Cerebellar cortex (tissue), 1 donor: Measurements from ENCODE around the gene UPK1A.

Source experiments
- DNase-seq: peaks from one replicate; pipeline ENCODE4 v3.0.0-alpha.2; 2015; ENCODE audit warnings: low spot score

Gene UPK1A

GRCh38 chr19:35693422-35693821 is 27.1 kb downstream of the UPK1A start:
- no peak for DNase-seq

- peak; percentile 93 for DNase-seq
Measured at GRCh38 chr19:35693835-35694599, 27.7 kb downstream of the UPK1A start.

DNA sequence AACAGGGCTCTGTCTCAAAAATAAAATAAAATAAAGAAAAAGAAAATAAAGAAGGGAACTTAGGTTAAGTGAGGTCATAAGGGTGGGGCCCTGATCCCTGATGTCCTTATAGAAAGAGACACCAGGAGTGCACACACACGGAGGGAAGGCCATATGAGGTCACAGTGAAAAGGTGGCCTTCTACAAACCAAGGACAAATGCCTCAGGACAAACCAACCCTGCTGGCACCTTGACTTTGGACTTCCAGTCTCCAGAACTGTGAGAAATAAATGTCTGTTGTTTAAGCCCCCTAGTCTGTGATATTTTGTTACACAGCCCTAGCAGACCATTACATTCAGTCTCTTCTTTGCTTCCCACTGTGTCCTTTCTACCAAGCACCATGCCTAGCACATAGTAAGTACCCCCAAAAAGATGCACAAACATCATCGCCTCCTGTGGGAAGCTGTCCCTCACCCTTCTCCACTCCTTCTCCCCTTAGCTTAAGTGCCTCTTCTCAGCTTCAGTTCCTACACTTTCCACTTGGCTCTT is 29.6 kb downstream of the UPK1A start:
- no peak for DNase-seq

DNA sequence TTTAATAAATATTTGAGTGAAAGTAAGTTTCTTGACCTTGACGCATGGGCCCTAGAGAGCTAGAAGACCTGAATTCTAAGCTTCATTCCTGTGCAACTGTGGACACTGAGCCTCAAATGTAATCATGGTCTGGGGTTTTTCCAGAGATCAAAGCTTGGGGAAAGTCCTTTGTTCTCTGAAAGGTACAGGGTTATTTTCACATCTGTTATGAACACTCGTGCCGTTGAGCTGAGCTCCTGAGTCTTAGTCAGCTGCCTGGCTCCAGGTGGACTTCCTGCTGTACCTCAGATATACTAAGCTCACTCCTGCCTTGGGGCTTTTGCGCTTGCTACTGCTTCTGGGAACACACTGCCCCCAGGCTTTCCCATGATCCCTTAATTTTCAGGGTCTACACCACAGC is 30.5 kb downstream of the UPK1A start:
- no peak for DNase-seq

DNA sequence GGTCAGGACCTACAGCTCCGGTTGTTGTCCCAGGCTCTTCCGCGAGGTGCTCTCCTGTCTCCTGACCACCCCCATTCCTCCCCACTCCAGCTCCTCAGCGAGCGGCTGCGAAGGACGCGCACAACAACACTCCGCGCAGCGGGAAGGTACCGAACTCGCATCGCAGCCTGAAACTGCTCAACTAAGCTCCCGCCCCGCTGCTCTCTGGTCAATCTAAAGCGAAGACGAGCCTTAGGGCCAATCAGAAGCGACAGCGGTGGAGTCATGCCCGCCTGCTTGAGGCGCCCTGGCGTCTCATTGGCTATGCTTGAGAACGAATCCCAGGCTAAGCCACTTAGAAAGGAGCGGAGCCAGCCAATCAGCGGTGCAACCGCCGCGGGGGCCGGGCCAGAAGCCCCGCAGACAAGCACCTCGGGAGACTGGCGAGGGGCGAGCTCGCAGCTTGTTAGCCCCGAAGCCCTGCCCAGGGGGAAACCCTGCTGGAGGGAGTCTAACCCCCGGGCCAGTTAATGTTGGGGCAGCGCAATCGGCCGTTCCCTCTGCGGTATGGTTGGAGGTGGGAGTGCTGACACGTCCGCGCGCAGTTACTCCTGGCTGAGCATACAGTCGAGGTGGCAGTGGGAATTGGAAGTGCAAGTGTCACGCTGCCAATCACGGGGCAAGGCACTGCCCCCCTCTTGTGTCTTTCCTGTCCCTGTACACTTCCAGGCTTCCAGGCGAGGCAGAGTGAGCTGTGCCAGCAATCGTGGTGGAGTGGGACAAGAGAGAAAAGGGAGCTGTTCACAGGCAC is 36.1 kb downstream of the UPK1A start:
- DNase-seq, result peak; percentile 100

GRCh38 chr19:35703343-35703742 is 37.0 kb downstream of the UPK1A start:
- no peak for DNase-seq

GRCh38 chr19:35704218-35704617 is 37.9 kb downstream of the UPK1A start, which contains the start of gene ZBTB32:
Gene ZBTB32, plus strand, starts transcription at chr19:35704558. Its CDS starts 10,069 bp downstream, at chr19:35714627.
- peak; percentile 43 for DNase-seq

- no peak for DNase-seq
Measured at GRCh38 chr19:35708391-35708790, 42.1 kb downstream of the UPK1A start.

DNA sequence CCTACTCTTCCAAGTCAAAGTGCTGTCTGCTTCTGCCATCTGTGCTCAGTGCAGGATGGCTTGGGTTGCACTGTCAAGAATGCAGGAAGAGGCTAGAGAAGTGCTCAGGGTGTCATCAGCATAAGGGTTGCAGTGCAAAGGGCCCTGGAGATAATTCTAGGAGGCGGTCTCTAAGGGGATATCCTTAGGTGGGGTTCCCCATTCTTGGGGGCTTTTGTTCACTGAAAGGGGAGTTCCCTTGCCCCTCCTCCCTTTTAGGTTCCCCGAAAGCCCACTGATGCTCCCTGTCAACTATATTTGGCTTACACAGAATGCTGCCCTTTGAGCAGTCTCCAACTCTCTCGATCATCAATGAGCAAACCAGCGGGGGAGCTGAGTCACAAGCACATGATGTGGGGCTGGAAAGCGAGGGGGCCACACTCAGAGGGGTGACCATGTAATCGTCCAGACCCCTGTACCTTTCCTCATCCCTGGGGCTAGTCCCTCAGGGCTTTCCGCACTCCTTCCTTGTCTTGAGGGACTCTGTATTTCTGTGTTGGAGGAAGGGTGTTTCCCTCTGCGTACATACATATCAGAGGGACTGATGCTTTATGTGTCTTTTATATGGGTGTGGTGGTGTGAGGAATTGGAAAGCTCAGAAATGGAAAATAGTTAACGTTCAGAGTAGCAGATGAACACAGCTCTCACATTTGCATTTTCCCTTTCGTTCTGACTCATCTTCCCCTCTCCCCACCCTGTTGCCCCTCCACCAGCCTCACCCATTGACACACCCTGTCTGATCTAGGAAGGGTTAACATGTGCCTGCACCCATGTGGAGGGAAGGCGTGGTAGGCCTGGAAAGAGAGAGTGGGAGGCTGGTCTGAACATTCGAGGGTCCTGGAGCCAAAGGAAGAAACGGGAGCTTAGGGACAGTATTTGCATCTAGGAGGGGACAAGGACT is 44.7 kb downstream of the UPK1A start:
- no peak for DNase-seq

- DNase-seq, result no peak
Measured at GRCh38 chr19:35712567-35713505, 46.5 kb downstream of the UPK1A start.

DNA sequence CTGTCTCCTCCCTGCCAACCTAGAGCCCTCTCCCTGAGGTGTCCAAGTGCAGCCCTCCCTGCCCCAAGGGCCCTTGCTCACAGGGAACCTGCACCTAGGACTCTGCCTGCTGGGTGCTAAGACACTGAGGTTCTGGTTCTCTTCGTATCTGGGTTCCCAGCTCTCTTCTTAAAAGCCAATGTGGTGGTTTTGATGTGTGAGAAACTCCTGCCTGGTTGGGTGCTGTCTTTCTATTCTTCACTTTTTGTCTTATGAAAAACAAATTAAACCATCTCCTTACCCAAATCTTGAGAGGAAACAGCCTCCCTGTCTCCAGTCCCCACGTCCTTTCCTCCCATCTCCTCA is 47.2 kb downstream of the UPK1A start:
- no peak for DNase-seq

- peak; percentile 32 for DNase-seq
Measured at GRCh38 chr19:35713904-35714495, 47.7 kb downstream of the UPK1A start.

- peak; percentile 35 for DNase-seq
Measured at GRCh38 chr19:35714601-35715354, 48.5 kb downstream of the UPK1A start.

- no peak for DNase-seq
Measured at GRCh38 chr19:35715355-35715809, 49.1 kb downstream of the UPK1A start.

DNA sequence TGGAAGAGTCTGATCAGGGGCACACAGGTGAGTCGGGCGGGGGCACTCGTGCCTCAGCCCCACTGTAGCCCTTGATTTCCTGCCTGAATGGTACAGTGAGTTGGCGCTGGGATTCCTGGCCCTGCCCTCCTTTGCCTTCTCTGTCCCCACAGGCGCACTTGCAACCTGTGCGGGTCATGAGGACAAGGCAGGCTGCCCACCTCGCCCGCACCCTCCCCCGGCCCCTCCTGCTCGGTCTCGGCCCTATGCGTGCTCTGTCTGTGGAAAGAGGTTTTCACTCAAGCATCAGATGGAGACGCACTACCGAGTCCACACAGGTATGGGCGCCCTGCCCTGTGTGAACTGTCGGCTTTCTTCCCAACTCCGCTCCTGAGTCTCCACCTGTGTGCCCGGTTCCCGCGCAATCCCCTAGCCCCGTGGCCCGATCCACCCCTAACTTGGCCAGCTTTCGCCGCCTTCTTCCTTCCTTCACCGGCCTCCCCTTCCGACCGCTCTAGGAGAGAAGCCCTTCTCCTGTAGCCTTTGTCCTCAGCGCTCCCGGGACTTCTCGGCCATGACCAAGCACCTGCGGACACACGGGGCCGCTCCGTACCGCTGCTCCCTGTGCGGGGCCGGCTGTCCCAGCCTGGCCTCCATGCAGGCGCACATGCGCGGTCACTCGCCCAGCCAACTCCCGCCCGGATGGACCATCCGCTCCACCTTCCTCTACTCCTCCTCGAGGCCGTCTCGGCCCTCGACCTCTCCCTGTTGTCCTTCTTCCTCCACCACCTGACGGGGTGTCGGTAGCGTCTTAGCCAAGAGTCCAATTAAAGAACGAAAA is 49.9 kb downstream of the UPK1A start:
- peak; percentile 59 for DNase-seq

DNA sequence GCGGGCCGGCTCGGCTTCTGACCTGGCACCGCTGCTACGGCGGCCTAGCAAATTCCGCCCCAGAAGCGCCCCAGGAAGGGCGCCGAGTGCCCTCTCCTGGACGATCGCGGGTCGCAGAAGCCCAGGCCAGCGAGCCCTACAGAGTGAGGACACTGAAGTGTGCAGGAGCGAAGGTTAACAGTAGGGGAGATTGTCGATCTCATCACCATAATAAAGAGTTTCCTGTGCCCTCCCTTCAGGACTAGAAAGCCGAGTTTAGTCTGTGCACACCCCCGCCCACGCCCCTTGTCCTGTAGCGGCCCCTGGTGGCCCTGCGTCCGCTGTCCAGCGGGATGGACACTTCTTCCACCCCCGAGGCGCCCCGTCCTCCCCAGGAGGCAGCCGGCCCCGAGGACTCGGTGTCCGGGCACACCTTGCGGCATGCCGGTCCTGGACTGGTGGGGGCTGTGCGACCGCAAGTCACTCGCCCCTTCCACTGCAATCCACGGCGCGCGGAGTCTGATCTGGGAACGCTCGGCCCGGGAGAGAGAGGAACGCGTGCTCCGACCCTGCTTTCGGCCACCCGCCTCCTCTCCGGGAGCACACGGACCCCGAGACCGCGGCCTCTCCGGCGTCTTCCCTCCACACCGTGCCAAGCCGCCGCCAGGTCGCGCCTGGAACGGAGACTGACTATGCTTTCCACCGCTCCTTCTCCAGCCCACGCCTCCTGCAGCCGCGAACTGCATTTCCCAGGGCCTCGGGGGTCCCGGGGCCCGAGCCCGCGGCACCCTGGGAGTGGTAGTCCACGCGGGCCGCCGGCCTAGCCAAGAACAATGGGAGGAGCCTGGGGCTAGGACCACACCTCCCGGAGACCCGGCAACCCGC is 50.7 kb downstream of the UPK1A start:
- DNase-seq, result peak; percentile 96

- no peak for DNase-seq
Measured at GRCh38 chr19:35717665-35718344, 51.5 kb downstream of the UPK1A start, which contains the start of gene KMT2B. Gene KMT2B, plus strand, starts transcription at chr19:35718003. Its CDS starts 16 bp downstream, at chr19:35718019.
